K562 (cell line): ENCODE measurements around the gene ARPC2.

Source experiments
- CTCF ChIP-seq, 3 experiments: IDR thresholded peaks in 2 of 3; conservative IDR thresholded peaks in 1 of 3; 2 replicates each; pipeline ENCODE4 v1.5.1; 2011 to 2012; ENCODE audit warnings: low read length in 3 of 3, mild to moderate bottlenecking in 3 of 3, control low read depth in 2 of 3, improper control_type of control experiment in 1 of 3, inconsistent platforms in 1 of 3, low read depth in 1 of 3, mixed read lengths in 1 of 3, moderate library complexity in 1 of 3; ENCODE audit not compliant: insufficient read depth in 2 of 3
- ETS2 ChIP-seq: IDR thresholded peaks from 2 replicates; pipeline ENCODE4 v1.6.1; 2016; ENCODE audit warnings: borderline replicate concordance, missing genetic modification characterization, mild to moderate bottlenecking, moderate library complexity, missing compliant biosample characterization; ENCODE audit not compliant: poor library complexity, severe bottlenecking
- FOXP1 ChIP-seq: sonication (generic); formaldehyde crosslinking; IDR thresholded peaks from 2 replicates; pipeline ENCODE4 v1.8.0; 2022; ENCODE audit warnings: mild to moderate bottlenecking, missing genetic modification reagents
- GABPA ChIP-seq: fragments of 200-800 bp; sonication (Bioruptor generic); conservative IDR thresholded peaks from 2 replicates; pipeline ENCODE4 v1.6.1; 2016; ENCODE audit warnings: low read depth, missing genetic modification characterization, missing compliant biosample characterization
- HMG20A ChIP-seq: fragments of 450-650 bp; formaldehyde crosslinking; conservative IDR thresholded peaks from 2 replicates; pipeline ENCODE4 v1.4.0; 2020; ENCODE audit warnings: mild to moderate bottlenecking, mixed read lengths
- MAFK ChIP-seq: IDR thresholded peaks from 2 replicates; pipeline ENCODE4 v1.6.1; 2011; ENCODE audit warnings: low read length, improper control_type of control experiment
- MEF2A ChIP-seq: IDR thresholded peaks from 2 replicates; pipeline ENCODE4 v1.6.1; 2011; ENCODE audit warnings: low read depth, mild to moderate bottlenecking, low read length, moderate library complexity; ENCODE audit not compliant: control insufficient read depth
- SP2 ChIP-seq: IDR thresholded peaks from 2 replicates; pipeline ENCODE4 v1.6.1; 2011; ENCODE audit warnings: mild to moderate bottlenecking, low read depth, low read length, moderate library complexity; ENCODE audit not compliant: poor library complexity, severe bottlenecking; ENCODE audit errors: extremely low read depth
- STAT6 ChIP-seq: sonication (generic); formaldehyde crosslinking; IDR thresholded peaks from 2 replicates; pipeline ENCODE4 v1.8.1; 2023; ENCODE audit warnings: mild to moderate bottlenecking, missing genetic modification reagents
- ZBED1 ChIP-seq: IDR thresholded peaks from 2 replicates; pipeline ENCODE4 v1.6.1; 2014
- ZC3H8 ChIP-seq: fragments of 450-650 bp; IDR thresholded peaks from 2 replicates; pipeline ENCODE4 v1.6.1; 2017

- TF ChIP-seq MEF2A (no peak), HMG20A (CRISPR knock-in tag) (no peak), SP2 (no peak), CTCF (IDR thresholded peaks at IDR 0.05 in 2 of 3, conservative IDR thresholded peaks at IDR 0.05 in 1 of 3; ENCODE audit: insufficient read depth in 2 of 3, low read depth in 1 of 3, low read length in 3 of 3) (no peak), GABPA (tag) (no peak), ZBED1 (no peak), ETS2 (tag) (no peak), FOXP1 (CRISPR knock-in tag) (no peak), ZC3H8 (no peak), MAFK (no peak), STAT6 (CRISPR knock-in tag) (no peak)
Observed at GRCh38 chr2:218234521-218234920, 17.5 kb downstream of the ARPC2 start.
